Measurements from ENCODE around the gene DRD5. TPM values are rescaled to one million over a fixed set of nuclear protein-coding genes. Genes with fewer than 3 reads are reported as not detected.

DRD5 gene
- total RNA-seq, 1 experiment from 2014 or later = not detected

Other genes starting within 250 kb of the DRD5 start
- not detected in 2 replicates for gene SLC2A9, start 239.9 kb downstream of the DRD5 start, total RNA-seq (2014; rRNA removed; shearing (Covaris generic))